HCT116 (cell line): Measurements from ENCODE around the gene ZNF837. TPM values are rescaled to one million over a fixed set of nuclear protein-coding genes. Genes with fewer than 3 reads are reported as not detected.

Experiments used
- ATAC-seq: fragments of 200-7000 bp; cut with Tn5 transposase; 2 replicates; pipeline ENCODE4 v1.9.1; 2020; ENCODE audit warnings: mild to moderate bottlenecking, moderate library complexity
- BruUV-seq: library from RNA; stranded (reverse); fragments of 400-500 nt; replicated peaks from 2 replicates; lab custom pipeline; 2021; lab: Mats Ljungman, UMichigan
- CTCF ChIA-PET: fragments of 300-600 bp; sonication (Branson Sonifier 250); formaldehyde crosslinking; loops from one replicate; lab custom pipeline; 2021; ENCODE audit warnings: antibody characterized with exemption; lab: Charles Lee
- POLR2A ChIA-PET: fragments of 300-600, 350-600 bp; sonication (Branson Sonifier 250); formaldehyde crosslinking; loops from one replicate; lab custom pipeline; 2021; ENCODE audit warnings: antibody characterized with exemption; lab: Charles Lee
- RAD21 ChIA-PET, 2 experiments: fragments of 300-600 bp; sonication (Branson Sonifier 250); formaldehyde crosslinking; loops; one replicate each; lab custom pipeline; 2023; ENCODE audit warnings: low total read pairs in 2 of 2; ENCODE audit not compliant: uncharacterized antibody in 2 of 2, unreplicated experiment in 2 of 2, low non-redundant PET in 1 of 2; lab: Charles Lee
- DNase-seq: peaks from one replicate; pipeline ENCODE4 v3.0.0-alpha.2; 2010; ENCODE audit warnings: low read depth, low spot score
- H2AFZ ChIP-seq: fragments of 200-600 bp; shearing (Covaris generic), sonication (generic); 2 replicates; pipeline ENCODE4 v1.6.1; 2017; ENCODE audit warnings: low read depth, mixed run types, mixed read lengths, antibody characterized with exemption, low read length; ENCODE audit not compliant: poor library complexity, severe bottlenecking
- H3K27ac ChIP-seq: 2 replicates; pipeline ENCODE4 v1.5.1; 2012; ENCODE audit warnings: low read depth, low read length
- H3K27me3 ChIP-seq: fragments of 200-600 bp; sonication (generic); 2 replicates; pipeline ENCODE4 v1.6.1; 2016; ENCODE audit warnings: mixed run types, low read length, mixed read lengths; ENCODE audit not compliant: insufficient read depth
- H3K36me3 ChIP-seq, 2 experiments: fragments of 200-500 bp in 1 of 2; fragments of 200-600 bp in 1 of 2; sonication (Bioruptor generic) in 1 of 2; sonication (generic) in 1 of 2; 2 replicates each; pipeline versions ENCODE4 v1.5.1 to v1.6.1; 2014 to 2016; ENCODE audit warnings: low read length in 2 of 2, inconsistent platforms in 1 of 2, mixed read lengths in 1 of 2, mixed run types in 1 of 2; ENCODE audit not compliant: insufficient read depth in 2 of 2, control insufficient read depth in 1 of 2
- H3K4me1 ChIP-seq, 2 experiments: fragments of 200-600 bp in 1 of 2; sonication (generic) in 1 of 2; 2 replicates each; pipeline versions ENCODE4 v1.5.1 to v1.6.1; 2012 to 2017; ENCODE audit warnings: low read length in 2 of 2, inconsistent platforms in 1 of 2, mild to moderate bottlenecking in 1 of 2, mixed read lengths in 1 of 2, mixed run types in 1 of 2, moderate library complexity in 1 of 2; ENCODE audit not compliant: insufficient read depth in 2 of 2, control insufficient read depth in 1 of 2
- H3K4me2 ChIP-seq: fragments of 200-600 bp; sonication (generic); 2 replicates; pipeline ENCODE4 v1.6.1; 2017; ENCODE audit warnings: mixed run types, low read length, mixed read lengths
- H3K4me3 ChIP-seq, 2 experiments: fragments of 200-600 bp in 1 of 2; sonication (generic) in 1 of 2; replicated peaks in 1 of 2; 2 replicates each; pipeline ENCODE4 v1.5.1; 2011 to 2016; ENCODE audit warnings: low read length in 2 of 2, control low read depth in 1 of 2, low read depth in 1 of 2, mild to moderate bottlenecking in 1 of 2, mixed read lengths in 1 of 2, mixed run types in 1 of 2
- H3K79me2 ChIP-seq: fragments of 200-600 bp; sonication (generic); 2 replicates; pipeline ENCODE4 v1.6.1; 2017; ENCODE audit warnings: mild to moderate bottlenecking, mixed run types, low read length, moderate library complexity, mixed read lengths; ENCODE audit not compliant: insufficient read depth
- H3K9ac ChIP-seq: fragments of 200-600 bp; sonication (generic); 2 replicates; pipeline ENCODE4 v1.6.1; 2016; ENCODE audit warnings: low read length, mixed read lengths
- H3K9me2 ChIP-seq: fragments of 200-600 bp; sonication (generic), shearing (Covaris generic); 2 replicates; pipeline ENCODE4 v1.6.1; 2017; ENCODE audit warnings: mixed run types, mild to moderate bottlenecking, moderate library complexity; ENCODE audit not compliant: insufficient read depth
- H3K9me3 ChIP-seq, 2 experiments: fragments of 200-500 bp in 1 of 2; fragments of 200-600 bp in 1 of 2; sonication (Bioruptor generic) in 1 of 2; sonication (generic) in 1 of 2; 2 replicates each; pipeline ENCODE4 v1.6.1; 2014 to 2017; ENCODE audit warnings: low read length in 2 of 2, mixed read lengths in 2 of 2, inconsistent platforms in 1 of 2, low read depth in 1 of 2, mild to moderate bottlenecking in 1 of 2, mixed run types in 1 of 2, moderate library complexity in 1 of 2; ENCODE audit not compliant: control insufficient read depth in 1 of 2, insufficient read depth in 1 of 2
- H4K20me1 ChIP-seq: fragments of 200-600 bp; sonication (generic), shearing (Covaris generic); 2 replicates; pipeline ENCODE4 v1.6.1; 2017; ENCODE audit warnings: mixed run types, mild to moderate bottlenecking, moderate library complexity; ENCODE audit not compliant: insufficient read depth
- ATF3 ChIP-seq: IDR thresholded peaks from 2 replicates; pipeline ENCODE4 v1.6.1; 2012
- CBX3 ChIP-seq: IDR thresholded peaks from 2 replicates; pipeline ENCODE4 v1.6.1; 2012; ENCODE audit warnings: low read depth
- CEBPB ChIP-seq: IDR thresholded peaks from 2 replicates; pipeline ENCODE4 v1.6.1; 2012; ENCODE audit warnings: low read depth
- CTCF ChIP-seq, 3 experiments: fragments of 200-600 bp in 1 of 3; sonication (generic) in 1 of 3; IDR thresholded peaks in 2 of 3; conservative IDR thresholded peaks in 1 of 3; 2 replicates each; pipeline ENCODE4 v1.5.1; 2012 to 2017; ENCODE audit warnings: low read depth in 2 of 3, low read length in 2 of 3, antibody characterized with exemption in 1 of 3, borderline replicate concordance in 1 of 3, control low read depth in 1 of 3, mild to moderate bottlenecking in 1 of 3, mixed read lengths in 1 of 3, mixed run types in 1 of 3, moderate library complexity in 1 of 3; ENCODE audit not compliant: insufficient read depth in 1 of 3
- EGR1 ChIP-seq: IDR thresholded peaks from 2 replicates; pipeline ENCODE4 v1.6.1; 2012; ENCODE audit warnings: low read depth
- ELF1 ChIP-seq: IDR thresholded peaks from 2 replicates; pipeline ENCODE4 v1.6.1; 2012; ENCODE audit warnings: low read depth, borderline replicate concordance
- EZH2 ChIP-seq: fragments of 200-600 bp; sonication (generic); IDR thresholded peaks from 2 replicates; pipeline ENCODE4 v1.6.1; 2017; ENCODE audit warnings: antibody characterized with exemption, mixed run types
- EZH2phosphoT487 ChIP-seq: fragments of 200-600 bp; IDR thresholded peaks from 2 replicates; pipeline ENCODE4 v1.6.1; 2018; ENCODE audit warnings: antibody characterized with exemption, borderline replicate concordance
- FOSL1 ChIP-seq: IDR thresholded peaks from 2 replicates; pipeline ENCODE4 v1.6.1; 2012; ENCODE audit warnings: low read depth
- JUND ChIP-seq: IDR thresholded peaks from 2 replicates; pipeline ENCODE4 v1.6.1; 2012
- MAX ChIP-seq: IDR thresholded peaks from 2 replicates; pipeline ENCODE4 v1.6.1; 2012
- POLR2A ChIP-seq: IDR thresholded peaks from 2 replicates; pipeline ENCODE4 v1.7.0; 2011; ENCODE audit warnings: borderline replicate concordance; ENCODE audit not compliant: insufficient read depth, insufficient read length; ENCODE audit errors: extremely low read depth
- REST ChIP-seq: IDR thresholded peaks from 2 replicates; pipeline ENCODE4 v1.6.1; 2012; ENCODE audit warnings: low read depth
- SIN3A ChIP-seq: IDR thresholded peaks from 2 replicates; pipeline ENCODE4 v1.6.1; 2012; ENCODE audit warnings: low read depth
- SP1 ChIP-seq: IDR thresholded peaks from 2 replicates; pipeline ENCODE4 v1.6.1; 2012; ENCODE audit warnings: low read depth
- SRF ChIP-seq: IDR thresholded peaks from 2 replicates; pipeline ENCODE4 v1.6.1; 2012; ENCODE audit warnings: low read depth
- TCF7L2 ChIP-seq: IDR thresholded peaks from 2 replicates; pipeline ENCODE4 v1.7.0; 2011; ENCODE audit warnings: borderline replicate concordance, inconsistent platforms; ENCODE audit not compliant: insufficient read depth, insufficient read length; ENCODE audit errors: extremely low read depth
- YY1 ChIP-seq: IDR thresholded peaks from 2 replicates; pipeline ENCODE4 v1.6.1; 2011; ENCODE audit warnings: low read length, low read depth, moderate library complexity, mild to moderate bottlenecking; ENCODE audit not compliant: insufficient replicate concordance; ENCODE audit errors: extremely low read depth
- ZFX ChIP-seq: fragments of 450-650 bp; IDR thresholded peaks from 2 replicates; pipeline ENCODE4 v1.6.1; 2017
- ZNF274 ChIP-seq: fragments of 200-500 bp; sonication (Bioruptor generic); IDR thresholded peaks from 2 replicates; pipeline ENCODE4 v1.6.1; 2014; ENCODE audit warnings: mild to moderate bottlenecking, low read depth, low read length, inconsistent platforms
- intact Hi-C: fragments of 100-400 bp; cut with micrococcal nuclease; formaldehyde crosslinking; loops from 2 replicates; pipeline ENCODE4 v1.10.0; 2022
- total RNA-seq: library from RNA; stranded (reverse); gene quantifications from one replicate; pipeline ENCODE4 v1.2.1, GENCODE V29; 2021; ENCODE audit not compliant: unreplicated experiment

Gene ZNF837
- total RNA-seq, 1 experiment from 2014 or later: 3.2 TPM

GRCh38 chr19:58408152-58409009, 27.6 kb upstream of the ZNF837 start, which contains the start of gene ZNF584:
ZNF584 (plus strand) TSS chr19:58408649; CDS start chr19:58409148, 499 bp downstream.
- no peaks in the 10 kb centered on the region for H3K36me3 ChIP-seq
- RAD21 ChIA-PET: interaction anchor here in 1 of 2 experiments (0.6 kb wide), 1 partner anchor 97 kb away, joined by 3 read pairs; no protein-coding TSS in a partner anchor
- H3K4me1 ChIP-seq: peaks cover 16 to 30% of the 10 kb centered on the region in 2 experiments
- no peaks in the 10 kb centered on the region for H3K27me3 ChIP-seq
- no peak within 1 kb of the TSS for H2AFZ ChIP-seq
- intact Hi-C loops: loop anchor here (1.0 to 5.0 kb wide), 3 partner anchors 44 to 81 kb away; partner anchors contain the start of genes ZNF324B and ZSCAN22
- H3K9me2 ChIP-seq: no peaks in the 10 kb centered on the region
- no peaks in the 10 kb centered on the region for H4K20me1 ChIP-seq
- no TSS peak for BruUV-seq
- POLR2A ChIA-PET: interaction anchor here (0.8 to 2.0 kb wide), 4 partner anchors 32 to 111 kb away, joined by 4 to 9 read pairs (median 4); partner anchors contain the start of genes ZBTB45, ZNF324B and ZNF497
- peak within 1 kb of the TSS; percentile 93 to 99 for H3K4me3 ChIP-seq
- peak; percentile 85 for DNase-seq
- peak within 1 kb of the TSS; percentile 86 for H3K9ac ChIP-seq
- peaks cover 48% of the 10 kb centered on the region for H3K79me2 ChIP-seq
- ATAC-seq: peak; percentile 89
- CTCF ChIA-PET: no interaction called here
- peak within 1 kb of the TSS; percentile 96 for H3K4me2 ChIP-seq
- H3K27ac ChIP-seq: peak within 1 kb of the TSS; percentile 93
- H3K9me3 ChIP-seq: no peaks in the 10 kb centered on the region
- TF ChIP-seq ZFX (peak; percentile 25; the same call in 1 of the 2 replicates), CEBPB (no peak), CBX3 (no peak), ELF1 (no peak; the same call in 1 of the 2 replicates), EZH2 (no peak), CTCF (IDR thresholded peaks at IDR 0.05 in 2 of 3, conservative IDR thresholded peaks at IDR 0.05 in 1 of 3; ENCODE audit: borderline replicate concordance in 1 of 3, insufficient read depth in 1 of 3, low read depth in 2 of 3, low read length in 2 of 3) (no peak; a peak in 1 of 6 replicates), TCF7L2 (peak; percentile 19), SP1 (peak; percentile 93), JUND (no peak), ATF3 (no peak), FOSL1 (no peak), YY1 (peak; percentile 74), MAX (peak; percentile 65; the same call in 1 of the 2 replicates), SIN3A (peak; percentile 80), SRF (no peak), POLR2A (peak; percentile 81), REST (no peak), ZNF274 (no peak), EZH2phosphoT487 (no peak), EGR1 (peak; percentile 97)
